Endothelial cell of umbilical vein (primary cell): ENCODE results near the gene CCL13. TPM values are rescaled to one million over a fixed set of nuclear protein-coding genes. Genes with fewer than 3 reads are reported as not detected.

ENCODE experiments used
- BruUV-seq: library from RNA; stranded (reverse); fragments of 400-500 nt; replicated peaks from 2 replicates; lab custom pipeline; 2021; lab: Mats Ljungman, UMichigan
- CTCF ChIA-PET: fragments of 300-600, 350-600 bp; sonication (Branson Sonifier 250); formaldehyde crosslinking; loops from one replicate; lab custom pipeline; 2021; ENCODE audit warnings: antibody characterized with exemption, inconsistent platforms; lab: Charles Lee
- POLR2A ChIA-PET: fragments of 300-600, 350-600 bp; sonication (Branson Sonifier 250); formaldehyde crosslinking; loops from one replicate; lab custom pipeline; 2021; ENCODE audit warnings: antibody characterized with exemption, inconsistent platforms; lab: Charles Lee
- DNase-seq: peaks from one replicate; pipeline ENCODE4 v3.0.0-alpha.2; 2011; ENCODE audit warnings: low read depth, low spot score
- FAIRE-seq: peaks from 2 replicates; lab custom pipeline; 2011; peaks lifted over from hg19 to GRCh38; lab: Jason Lieb, UNC
- H2AFZ ChIP-seq: 2 replicates; pipeline ENCODE4 v1.6.0; 2012; ENCODE audit warnings: low read depth, low read length, control low read depth, inconsistent platforms
- H3K27ac ChIP-seq: 2 replicates; pipeline ENCODE4 v1.5.1; 2011; ENCODE audit warnings: low read depth, mild to moderate bottlenecking, control low read depth, low read length, moderate library complexity; ENCODE audit not compliant: insufficient read depth
- H3K27me3 ChIP-seq, 2 experiments: 2 replicates each; pipeline versions ENCODE4 v1.6.0 to v1.6.1; 2011; ENCODE audit warnings: low read length in 2 of 2, mixed read lengths in 1 of 2; ENCODE audit not compliant: control insufficient read depth in 2 of 2, insufficient read depth in 2 of 2
- H3K36me3 ChIP-seq, 2 experiments: 2 replicates in 1 of 2; 3 replicates in 1 of 2; pipeline ENCODE4 v1.5.1; 2011; ENCODE audit warnings: low read length in 2 of 2, mild to moderate bottlenecking in 1 of 2, moderate library complexity in 1 of 2; ENCODE audit not compliant: control insufficient read depth in 2 of 2, insufficient read depth in 2 of 2; ENCODE audit errors: extremely low read depth in 1 of 2
- H3K4me1 ChIP-seq: 3 replicates; pipeline ENCODE4 v1.5.1; 2011; ENCODE audit warnings: mild to moderate bottlenecking, low read length; ENCODE audit not compliant: control insufficient read depth, insufficient read depth; ENCODE audit errors: extremely low read depth
- H3K4me2 ChIP-seq: 2 replicates; pipeline ENCODE4 v1.6.1; 2011; ENCODE audit warnings: low read length, control low read depth, mixed read lengths; ENCODE audit not compliant: insufficient read depth
- H3K4me3 ChIP-seq, 3 experiments: fragments of 200-600 bp in 1 of 3; sonication (generic), shearing (Covaris generic) in 1 of 3; replicated peaks in 1 of 3; 2 replicates each; pipeline ENCODE4 v1.5.1; 2011 to 2016; ENCODE audit warnings: control low read depth in 3 of 3, low read length in 3 of 3, mild to moderate bottlenecking in 2 of 3, inconsistent platforms in 1 of 3, low read depth in 1 of 3, moderate library complexity in 1 of 3; ENCODE audit not compliant: insufficient read depth in 1 of 3
- H3K79me2 ChIP-seq: 2 replicates; pipeline ENCODE4 v1.6.0; 2012; ENCODE audit warnings: low read length, inconsistent platforms; ENCODE audit not compliant: control insufficient read depth, insufficient read depth
- H3K9ac ChIP-seq: replicated peaks from 2 replicates; pipeline ENCODE3; 2011; ENCODE audit warnings: low read length, control low read depth; ENCODE audit not compliant: insufficient read depth; ENCODE audit errors: extremely low read depth
- H3K9me1 ChIP-seq: replicated peaks from 3 replicates; pipeline ENCODE4 v1.6.0; 2011; ENCODE audit warnings: mild to moderate bottlenecking, low read length; ENCODE audit not compliant: control insufficient read depth, insufficient read depth; ENCODE audit errors: extremely low read depth
- H3K9me3 ChIP-seq: replicated peaks from 2 replicates; pipeline ENCODE4 v1.5.1; 2012; ENCODE audit warnings: low read length, inconsistent platforms; ENCODE audit not compliant: control insufficient read depth, insufficient read depth
- H4K20me1 ChIP-seq: replicated peaks from 2 replicates; pipeline ENCODE3; 2011; ENCODE audit warnings: mild to moderate bottlenecking, low read length; ENCODE audit not compliant: control insufficient read depth, insufficient read depth; ENCODE audit errors: extremely low read depth
- CTCF ChIP-seq, 2 donors: IDR thresholded peaks; 1 replicate in 1 of 2; 2 replicates in 1 of 2; pipeline ENCODE4 v1.5.1; 2011; ENCODE audit warnings: low read length in 2 of 2, mild to moderate bottlenecking in 2 of 2, moderate library complexity in 2 of 2, control low read depth in 1 of 2, inconsistent platforms in 1 of 2, low read depth in 1 of 2; ENCODE audit not compliant: insufficient read depth in 1 of 2; ENCODE audit errors: extremely low read depth in 1 of 2
- EZH2 ChIP-seq: IDR thresholded peaks from 2 replicates; pipeline ENCODE4 v1.6.1; 2012; ENCODE audit warnings: borderline replicate concordance, low read depth, mild to moderate bottlenecking, moderate library complexity, low read length, inconsistent platforms; ENCODE audit not compliant: severe bottlenecking
- FOS ChIP-seq: IDR thresholded peaks from 2 replicates; pipeline ENCODE4 v1.6.1; 2011; ENCODE audit warnings: mild to moderate bottlenecking, low read length, moderate library complexity, borderline replicate concordance; ENCODE audit not compliant: insufficient read depth
- GATA2 ChIP-seq: IDR thresholded peaks from 2 replicates; pipeline ENCODE4 v1.7.0; 2011; ENCODE audit warnings: low read depth, mild to moderate bottlenecking, moderate library complexity, mixed read lengths, low read length; ENCODE audit not compliant: insufficient read length, insufficient read depth
- JUN ChIP-seq: IDR thresholded peaks from 2 replicates; pipeline ENCODE4 v1.6.1; 2011; ENCODE audit warnings: borderline replicate concordance, low read depth; ENCODE audit not compliant: insufficient read length, insufficient read depth
- MAX ChIP-seq: IDR thresholded peaks from 2 replicates; pipeline ENCODE4 v1.6.1; 2011; ENCODE audit not compliant: insufficient read depth, insufficient read length
- MYC ChIP-seq: IDR thresholded peaks from one replicate; pipeline ENCODE4 v1.6.1; 2011; ENCODE audit warnings: mild to moderate bottlenecking, low read depth, low read length
- POLR2A ChIP-seq: IDR thresholded peaks from 2 replicates; pipeline ENCODE4 v1.6.1; 2012; ENCODE audit warnings: low read depth, mild to moderate bottlenecking, control low read depth, low read length
- POLR2AphosphoS5 ChIP-seq: IDR thresholded peaks from 2 replicates; pipeline ENCODE4 v1.6.1; 2012; ENCODE audit warnings: low read depth, mild to moderate bottlenecking, control low read depth, low read length, moderate library complexity; ENCODE audit not compliant: insufficient read depth
- dilution Hi-C: fragments of 300-500 bp; cut with MboI; formaldehyde crosslinking; loops from one replicate; pipeline ENCODE4 v1.15.0; 2019; ENCODE audit warnings: low sequenced_read_pairs; ENCODE audit not compliant: extremely low pct_ligation_motif_present
- intact Hi-C: fragments of 100-400 bp; cut with micrococcal nuclease; formaldehyde crosslinking; loops from one replicate; pipeline ENCODE4 v1.10.0; 2022
- polyA plus RNA-seq, 4 experiments: library from polyadenylated mRNA; depleted of rRNA in 3 of 4; stranded (reverse) in 3 of 4; unstranded in 1 of 4; fragments of >200 nt; gene quantifications; 2 replicates each; pipeline versions ENCODE4 v1.2.1 to v1.2.3, GENCODE V29; 2011 to 2012; ENCODE audit warnings: missing spikeins in 1 of 4
- total RNA-seq: library from RNA; stranded (reverse); gene quantifications from 2 replicates; pipeline ENCODE4 v1.2.3, GENCODE V29; 2021

CCL13 gene
- total and polyA plus RNA-seq, 2 donors (not counting 3 experiments of a cell fraction or from before 2014, with no cell fraction given): not detected

- FAIRE-seq (no peak), DNase-seq (no peak)
- Histone ChIP-seq H3K27ac (no peak overlapping the region), H3K4me2 (no peak overlapping the region), H3K4me1 (no peaks in the 10 kb centered on the region), H4K20me1 (no peaks in the 10 kb centered on the region), H3K9me1 (no peaks in the 10 kb centered on the region), H3K9me3 (no peaks in the 10 kb centered on the region), H2AFZ (no peak overlapping the region), H3K27me3 (peaks cover 5 to 8% of the 10 kb centered on the region in 2 experiments), H3K4me3 (no peak overlapping the region), H3K36me3 (no peaks in the 10 kb centered on the region), H3K9ac (no peak overlapping the region), H3K79me2 (no peaks in the 10 kb centered on the region)
- TF ChIP-seq MAX (no peak), CTCF (IDR thresholded peaks at IDR 0.05; ENCODE audit: extremely low read depth in 1 of 2, insufficient read depth in 1 of 2, low read depth in 1 of 2, low read length in 2 of 2) (no peak), FOS (no peak), JUN (no peak), MYC (no peak), POLR2A (no peak), POLR2AphosphoS5 (no peak), GATA2 (no peak), EZH2 (no peak)
- CTCF ChIA-PET: interaction anchor here (0.9 to 5.7 kb wide), 4 partner anchors 11 to 150 kb away, joined by 3 to 30 read pairs (median 4); no protein-coding TSS in a partner anchor
- POLR2A ChIA-PET: no interaction called here
- BruUV-seq: no TSS peak
- intact Hi-C loops (no loop called here), dilution Hi-C loops (no loop called here)
Observed at GRCh38 chr17:34349751-34350150, 6.5 kb upstream of the CCL13 start.
